ENCODE measurements around the gene DFFA. TPM values are rescaled to one million over a fixed set of nuclear protein-coding genes. Genes with fewer than 3 reads are reported as not detected.
A peak's percentile ranks its signal among the peaks of the same experiment; 100 is the strongest.
"Not testable (repeated sequence)": the region's sequence is repeated elsewhere in the genome, so short reads cannot be mapped to it uniquely, and the experiment has no call there.

DFFA gene
- polyA plus RNA-seq, 1 experiment: 33.6 TPM

- CTCF ChIA-PET: interaction anchor here (0.6 kb wide), 1 partner anchor 13 kb away, joined by 3 read pairs; no protein-coding TSS in a partner anchor
- H3K9me3 ChIP-seq (ENCODE audit: control insufficient read depth, insufficient read depth, low read length): 0 out of 2 replicates have a peak, but pooled peaks cover under 1% of the 10 kb centered on the region
Observed at GRCh38 chr1:10480614-10481013, 8.3 kb upstream of the DFFA start.

GRCh38 chr1:10479296-10479695 lies 7.0 kb upstream of the DFFA start:
- DNase-seq (ENCODE audit: low read depth, low spot score): no peak
- ChIA-PET CTCF (interaction anchor here (1.3 kb wide), 1 partner anchor 15 kb away, joined by 6 read pairs; no protein-coding TSS in a partner anchor), POLR2A (no interaction called here)
- TF ChIP-seq, protein P1, sequence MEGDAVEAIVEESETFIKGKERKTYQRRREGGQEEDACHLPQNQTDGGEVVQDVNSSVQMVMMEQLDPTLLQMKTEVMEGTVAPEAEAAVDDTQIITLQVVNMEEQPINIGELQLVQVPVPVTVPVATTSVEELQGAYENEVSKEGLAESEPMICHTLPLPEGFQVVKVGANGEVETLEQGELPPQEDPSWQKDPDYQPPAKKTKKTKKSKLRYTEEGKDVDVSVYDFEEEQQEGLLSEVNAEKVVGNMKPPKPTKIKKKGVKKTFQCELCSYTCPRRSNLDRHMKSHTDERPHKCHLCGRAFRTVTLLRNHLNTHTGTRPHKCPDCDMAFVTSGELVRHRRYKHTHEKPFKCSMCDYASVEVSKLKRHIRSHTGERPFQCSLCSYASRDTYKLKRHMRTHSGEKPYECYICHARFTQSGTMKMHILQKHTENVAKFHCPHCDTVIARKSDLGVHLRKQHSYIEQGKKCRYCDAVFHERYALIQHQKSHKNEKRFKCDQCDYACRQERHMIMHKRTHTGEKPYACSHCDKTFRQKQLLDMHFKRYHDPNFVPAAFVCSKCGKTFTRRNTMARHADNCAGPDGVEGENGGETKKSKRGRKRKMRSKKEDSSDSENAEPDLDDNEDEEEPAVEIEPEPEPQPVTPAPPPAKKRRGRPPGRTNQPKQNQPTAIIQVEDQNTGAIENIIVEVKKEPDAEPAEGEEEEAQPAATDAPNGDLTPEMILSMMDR (IDR thresholded peaks at IDR 0.05; ENCODE audit: low read depth, low read length): no peak
- no peaks in the 10 kb centered on the region; the same call in 1 of the 2 replicates for H3K9me3 ChIP-seq (ENCODE audit: control insufficient read depth, insufficient read depth, low read length)
- H3K4me3 ChIP-seq (ENCODE audit: low read depth, low read length): no peak overlapping the region
- no peaks in the 10 kb centered on the region for H3K27me3 ChIP-seq (ENCODE audit: control insufficient read depth, insufficient read depth, low read length)
- no peak overlapping the region for H3K27ac ChIP-seq (ENCODE audit: low read depth, low read length)

More at GRCh38 chr1:10480614-10481013, 8.3 kb upstream of the DFFA start:
- Histone ChIP-seq H3K27ac (ENCODE audit: low read depth, low read length) (no peak overlapping the region), H3K4me3 (ENCODE audit: low read depth, low read length) (no peak overlapping the region), H3K27me3 (ENCODE audit: control insufficient read depth, insufficient read depth, low read length) (no peaks in the 10 kb centered on the region)
- TF ChIP-seq, protein P1 (IDR thresholded peaks at IDR 0.05; ENCODE audit: low read depth, low read length): no peak
- POLR2A ChIA-PET: no interaction called here
- no peak for DNase-seq (ENCODE audit: low read depth, low spot score)

DNA sequence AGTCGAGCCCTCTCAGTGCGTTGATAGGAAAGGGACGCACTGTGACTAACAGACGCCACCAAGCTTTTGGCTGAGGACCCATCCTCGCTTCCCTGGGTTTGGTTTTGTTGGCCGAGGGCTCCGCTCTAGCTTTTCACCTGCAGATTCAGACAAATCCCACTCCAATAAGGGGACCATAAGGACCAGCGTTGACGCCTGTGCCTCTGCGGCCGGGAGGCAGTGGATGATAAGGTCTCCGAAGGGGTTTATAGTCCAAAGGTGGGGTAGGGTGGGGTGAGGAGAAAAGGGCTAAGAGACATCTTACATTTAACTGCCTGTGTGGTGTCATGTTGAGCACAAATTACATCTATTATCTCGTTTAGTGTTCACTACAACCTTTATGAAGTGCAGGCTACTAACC lies 3.2 kb upstream of the DFFA start:
- ChIA-PET POLR2A (no interaction called here), CTCF (no interaction called here)
- Histone ChIP-seq H3K27me3 (ENCODE audit: control insufficient read depth, insufficient read depth, low read length) (no peaks in the 10 kb centered on the region), H3K27ac (ENCODE audit: low read depth, low read length) (no peak overlapping the region), H3K4me3 (ENCODE audit: low read depth, low read length) (peak overlapping the region; percentile 94), H3K9me3 (ENCODE audit: control insufficient read depth, insufficient read depth, low read length) (no peaks in the 10 kb centered on the region; the same call in 1 of the 2 replicates)
- DNase-seq (ENCODE audit: low read depth, low spot score): no peak
- TF ChIP-seq, protein P1 (IDR thresholded peaks at IDR 0.05; ENCODE audit: low read depth, low read length): no peak

GRCh38 chr1:10474613-10475507 lies 2.5 kb upstream of the DFFA start, which contains the start of gene PEX14:
TSS of gene PEX14 (plus strand) at chr1:10474950. CDS start at chr1:10474967, 17 bp downstream.
- peak; percentile 42 for DNase-seq (ENCODE audit: low read depth, low spot score)
- Histone ChIP-seq H3K27me3 (ENCODE audit: control insufficient read depth, insufficient read depth, low read length) (no peaks in the 10 kb centered on the region), H3K4me3 (ENCODE audit: low read depth, low read length) (peak within 1 kb of the TSS; percentile 94), H3K9me3 (ENCODE audit: control insufficient read depth, insufficient read depth, low read length) (no peaks in the 10 kb centered on the region; the same call in 1 of the 2 replicates), H3K27ac (ENCODE audit: low read depth, low read length) (no peak within 1 kb of the TSS)
- TF ChIP-seq, protein P1 (IDR thresholded peaks at IDR 0.05; ENCODE audit: low read depth, low read length): no peak
- CTCF ChIA-PET: interaction anchor here (0.6 kb wide), 1 partner anchor 177 kb away, joined by 4 read pairs; no protein-coding TSS in a partner anchor
- POLR2A ChIA-PET: no interaction called here

- H3K27me3 ChIP-seq (ENCODE audit: control insufficient read depth, insufficient read depth, low read length); DNase-seq (ENCODE audit: low read depth, low spot score); POLR2A ChIA-PET; H3K9me3 ChIP-seq (ENCODE audit: control insufficient read depth, insufficient read depth, low read length); H3K27ac ChIP-seq (ENCODE audit: low read depth, low read length): not testable (repeated sequence)
- peak overlapping the region; percentile 94 for H3K4me3 ChIP-seq (ENCODE audit: low read depth, low read length)
- CTCF ChIA-PET: interaction anchor here (0.6 kb wide), 1 partner anchor 176 kb away, joined by 4 read pairs; no protein-coding TSS in a partner anchor
Observed at GRCh38 chr1:10474309-10474612, 1.9 kb upstream of the DFFA start.
